GM18526 (cell line): Measurements from ENCODE around the gene CPSF6.

Experiments
- POLR2A ChIP-seq: IDR thresholded peaks from 3 replicates; pipeline ENCODE4 v1.6.1; 2011; ENCODE audit not compliant: insufficient read length; ENCODE audit errors: extremely low read depth

Gene CPSF6

DNA sequence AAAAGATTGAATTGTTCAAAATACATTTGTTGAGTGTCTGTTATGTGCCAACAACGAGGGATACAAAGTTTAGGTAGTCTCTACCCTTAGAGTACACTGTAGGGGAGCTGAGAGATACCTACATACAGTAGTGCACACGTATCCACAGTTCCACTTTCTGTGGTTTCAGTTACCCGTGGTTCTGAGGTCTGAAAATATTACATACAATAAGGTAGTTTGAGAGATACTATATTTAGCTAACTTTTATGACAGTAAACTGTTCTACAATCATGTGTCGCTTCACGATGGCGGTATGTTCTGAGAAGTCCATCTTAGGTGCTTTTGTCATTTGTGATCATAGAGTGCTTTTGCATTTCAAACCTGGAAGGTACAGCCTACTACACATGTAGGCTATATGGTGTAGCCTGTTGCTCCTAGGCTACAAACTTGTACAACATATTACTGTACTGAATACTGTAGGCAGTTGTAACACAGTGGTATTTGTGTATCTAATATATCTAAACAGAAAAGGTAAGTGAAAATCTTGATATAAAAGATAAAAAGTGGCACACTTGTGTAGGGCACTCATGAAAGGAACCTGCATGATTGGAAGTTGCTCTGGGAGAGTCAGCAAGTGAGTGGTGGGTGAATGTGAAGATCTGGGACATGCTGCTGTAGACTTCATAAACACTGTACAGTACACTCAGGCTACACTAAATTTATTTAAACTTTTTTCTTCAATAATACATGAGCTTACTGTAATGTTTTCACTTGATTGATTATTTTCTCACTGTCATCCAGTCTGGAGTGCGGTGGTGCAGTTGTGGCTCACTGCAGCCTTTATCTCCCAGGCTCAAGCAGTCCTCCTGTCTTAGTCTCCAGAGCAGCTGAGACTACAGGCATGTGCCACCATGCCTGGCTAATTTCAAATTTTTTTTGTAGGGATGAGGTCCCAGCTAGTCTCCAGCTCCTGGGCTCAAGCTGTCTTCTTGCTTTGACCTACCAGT, 4.0 kb downstream of the CPSF6 start:
- TF ChIP-seq POLR2A = no peak

DNA sequence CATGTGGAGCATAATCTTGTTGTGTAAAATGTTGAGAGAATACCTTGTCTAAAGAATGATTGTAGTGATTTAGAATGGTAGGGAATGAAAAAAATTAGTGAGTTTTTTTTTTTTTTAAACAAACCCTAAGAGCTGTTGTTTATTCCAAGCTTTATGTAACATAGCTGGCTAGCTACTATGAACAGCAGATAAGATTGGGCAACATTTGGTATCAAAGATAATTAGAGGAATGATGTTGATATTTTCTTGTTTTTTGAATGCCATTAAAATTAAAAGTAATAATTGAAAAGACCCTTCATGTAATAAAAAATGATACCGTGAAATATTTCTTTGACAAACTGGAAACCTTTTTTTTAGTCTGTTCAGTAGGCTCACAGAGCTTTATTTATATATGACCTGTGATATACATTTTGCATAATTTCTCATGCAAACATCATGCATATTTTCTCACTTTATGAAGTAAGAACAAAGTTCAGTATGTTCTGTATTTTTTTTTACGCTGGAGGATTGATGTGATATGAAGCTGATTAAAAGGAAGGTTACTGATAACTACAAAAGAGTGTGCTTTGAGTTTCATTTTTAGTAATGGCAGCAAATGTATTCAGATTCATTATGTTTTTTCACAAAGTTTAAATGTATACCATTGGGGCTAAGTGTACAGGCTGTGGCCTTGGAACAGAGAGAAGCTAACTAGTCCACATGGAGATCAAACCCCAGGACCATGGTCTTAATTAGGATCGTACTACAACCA, 8.1 kb downstream of the CPSF6 start:
- no peak for TF ChIP-seq POLR2A

DNA sequence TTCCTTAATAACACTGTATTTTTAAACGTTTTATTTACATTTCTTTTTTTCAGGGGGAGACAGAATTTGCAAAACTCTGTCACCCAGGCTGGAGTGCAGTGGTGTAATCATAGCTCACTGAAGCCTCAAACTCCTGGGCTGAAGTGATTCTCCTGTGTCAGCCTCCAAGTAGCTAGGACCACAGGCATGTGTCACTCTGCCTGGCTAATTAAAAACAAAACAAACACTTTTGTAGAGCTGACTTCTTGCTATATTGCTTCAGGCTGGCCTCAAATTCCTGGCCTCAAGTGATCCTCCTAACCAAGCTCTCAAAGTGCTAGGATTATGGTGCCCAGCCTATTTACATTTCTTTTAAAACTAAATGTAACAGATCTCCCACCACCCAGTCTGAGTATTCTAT, 12.7 kb downstream of the CPSF6 start:
- TF ChIP-seq POLR2A = no peak

DNA sequence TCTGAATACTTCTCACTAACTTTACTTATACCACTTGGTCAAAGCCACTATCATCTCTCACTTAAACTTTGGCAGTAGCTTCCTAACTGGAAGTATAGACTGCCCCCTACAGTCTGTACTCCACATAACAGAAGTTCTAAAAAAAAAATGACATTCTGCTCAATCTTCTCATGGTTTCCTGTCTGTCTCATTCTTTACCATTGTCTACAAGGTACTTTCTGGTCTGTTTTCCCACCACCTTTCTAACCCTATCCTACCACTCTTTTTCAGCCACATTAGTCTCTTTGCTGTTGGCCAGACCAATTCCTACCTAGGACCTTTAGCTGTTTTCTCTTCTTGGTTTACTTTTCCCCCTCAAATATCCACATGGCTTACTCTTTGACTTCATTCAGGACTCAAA, 14.7 kb downstream of the CPSF6 start:
- TF ChIP-seq POLR2A = no peak

DNA sequence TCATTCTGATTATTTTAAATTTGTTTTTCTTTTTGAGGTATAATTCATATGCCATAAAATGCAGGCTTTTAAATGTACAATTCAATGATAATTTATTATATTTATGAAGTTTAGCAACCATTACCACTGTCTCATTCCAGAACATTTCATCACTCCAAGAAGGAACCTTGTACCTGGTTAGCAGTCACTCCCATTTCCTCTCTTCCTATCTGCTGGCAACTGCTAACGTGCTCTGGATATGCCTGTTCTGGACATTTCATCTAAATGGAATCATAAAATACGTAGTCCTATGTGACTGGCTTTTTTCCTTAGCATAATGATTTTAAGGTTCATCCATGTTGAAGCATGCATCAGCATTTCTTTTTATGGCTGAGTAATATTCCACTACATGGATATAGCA, 15.5 kb downstream of the CPSF6 start:
- TF ChIP-seq POLR2A = no peak

DNA sequence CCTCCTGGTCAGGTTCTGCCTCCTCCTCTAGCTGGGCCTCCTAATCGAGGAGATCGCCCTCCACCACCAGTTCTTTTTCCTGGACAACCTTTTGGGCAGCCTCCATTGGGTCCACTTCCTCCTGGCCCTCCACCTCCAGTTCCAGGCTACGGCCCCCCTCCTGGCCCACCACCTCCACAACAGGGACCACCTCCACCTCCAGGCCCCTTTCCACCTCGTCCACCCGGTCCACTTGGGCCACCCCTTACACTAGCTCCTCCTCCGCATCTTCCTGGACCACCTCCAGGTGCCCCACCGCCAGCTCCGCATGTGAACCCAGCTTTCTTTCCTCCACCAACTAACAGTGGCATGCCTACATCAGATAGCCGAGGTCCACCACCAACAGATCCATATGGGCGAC, 19.3 kb downstream of the CPSF6 start:
- TF ChIP-seq POLR2A = no peak

DNA sequence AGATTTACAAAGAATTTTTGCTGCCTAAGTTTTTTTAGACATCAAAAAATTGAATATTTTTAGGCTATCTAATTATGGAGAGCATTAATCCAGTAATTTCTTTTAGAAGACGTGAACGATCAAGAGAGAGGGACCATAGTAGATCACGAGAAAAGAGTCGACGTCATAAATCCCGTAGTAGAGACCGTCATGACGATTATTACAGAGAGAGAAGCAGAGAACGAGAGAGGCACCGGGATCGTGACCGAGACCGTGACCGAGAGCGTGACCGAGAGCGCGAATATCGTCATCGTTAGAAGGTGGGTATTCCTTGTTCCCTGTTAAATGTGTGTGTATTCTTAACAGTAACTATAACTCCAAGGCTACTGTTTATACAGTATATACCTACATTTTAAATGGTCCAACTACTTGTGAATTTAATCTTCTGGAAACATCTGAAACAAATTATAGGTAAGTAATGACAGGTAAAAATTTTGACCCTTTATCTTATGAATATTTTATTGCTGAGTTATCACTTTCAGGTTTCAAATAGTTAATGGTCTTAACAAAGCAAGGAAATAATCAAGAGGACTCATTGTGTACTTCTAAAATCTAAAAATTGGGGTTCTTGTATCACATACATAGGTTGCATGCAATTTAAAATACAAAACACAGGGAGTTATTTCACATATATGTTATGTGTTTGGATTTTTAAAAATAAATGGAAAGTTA, 23.1 kb downstream of the CPSF6 start:
- TF ChIP-seq POLR2A = no peak

DNA sequence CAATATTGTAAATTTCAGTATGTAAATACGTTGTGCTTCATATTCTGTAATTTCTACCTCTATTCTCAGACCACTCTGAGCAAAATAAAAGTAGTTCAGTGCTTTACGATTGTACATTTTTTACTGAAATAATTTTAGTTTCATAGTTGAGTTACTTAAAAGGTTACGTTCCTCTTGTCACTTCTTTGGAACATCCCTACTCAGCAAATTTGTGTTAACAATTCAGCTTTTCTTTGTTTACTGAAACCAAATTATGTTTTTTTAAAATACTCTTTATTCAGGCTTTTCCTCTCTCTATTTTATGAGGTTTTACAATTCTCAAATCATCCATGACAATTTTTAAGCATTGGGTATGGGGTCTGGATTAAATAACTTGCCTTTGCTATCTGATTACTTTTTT, 25.8 kb downstream of the CPSF6 start:
- TF ChIP-seq POLR2A = no peak

DNA sequence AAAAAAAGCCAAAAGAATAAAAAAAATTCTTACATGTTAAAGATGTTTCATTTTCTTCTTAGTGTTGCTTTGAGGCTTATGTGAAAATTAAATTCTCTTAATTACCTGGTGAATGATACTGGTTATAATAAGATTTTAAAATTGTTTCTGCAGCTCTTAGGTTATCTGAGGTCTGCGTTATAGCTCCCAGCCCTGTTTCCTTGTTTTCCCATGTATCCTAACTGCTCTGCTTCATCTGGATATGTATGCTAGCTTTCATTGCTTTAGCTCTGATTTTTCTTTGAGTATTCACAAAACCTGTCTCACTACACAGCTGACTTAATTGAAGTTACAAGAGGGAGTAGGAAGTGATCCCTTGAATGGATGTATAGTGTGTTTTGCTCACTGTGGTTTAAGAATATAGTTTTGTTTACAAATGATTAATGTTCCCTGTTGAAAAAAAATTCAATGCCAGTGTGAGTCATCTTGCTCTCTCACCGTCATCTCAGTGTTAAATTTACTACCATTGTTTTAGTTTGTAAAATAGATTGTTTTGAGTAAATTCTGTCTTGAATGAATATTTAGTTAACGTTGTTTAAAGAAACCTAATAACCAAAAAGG, 26.8 kb downstream of the CPSF6 start:
- no peak for TF ChIP-seq POLR2A

DNA sequence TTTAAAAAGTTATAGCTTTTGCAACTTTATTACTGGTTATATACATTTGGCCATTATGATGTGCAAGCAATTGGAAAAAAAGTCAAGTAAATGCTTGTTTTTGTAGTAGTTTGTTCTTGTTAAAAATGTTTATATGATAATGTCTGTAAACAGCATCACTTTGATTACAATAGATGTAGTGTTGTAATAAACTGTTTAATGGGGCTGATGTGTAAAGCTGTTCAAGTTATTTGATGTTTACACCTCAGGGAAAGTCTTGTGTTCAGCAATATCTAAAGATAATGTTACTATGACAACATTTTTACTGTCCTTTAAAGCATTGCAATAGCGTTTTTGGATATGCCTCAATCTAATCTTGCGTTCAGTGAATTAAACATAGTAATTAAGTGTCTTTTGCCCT, 30.4 kb downstream of the CPSF6 start:
- no peak for TF ChIP-seq POLR2A

DNA sequence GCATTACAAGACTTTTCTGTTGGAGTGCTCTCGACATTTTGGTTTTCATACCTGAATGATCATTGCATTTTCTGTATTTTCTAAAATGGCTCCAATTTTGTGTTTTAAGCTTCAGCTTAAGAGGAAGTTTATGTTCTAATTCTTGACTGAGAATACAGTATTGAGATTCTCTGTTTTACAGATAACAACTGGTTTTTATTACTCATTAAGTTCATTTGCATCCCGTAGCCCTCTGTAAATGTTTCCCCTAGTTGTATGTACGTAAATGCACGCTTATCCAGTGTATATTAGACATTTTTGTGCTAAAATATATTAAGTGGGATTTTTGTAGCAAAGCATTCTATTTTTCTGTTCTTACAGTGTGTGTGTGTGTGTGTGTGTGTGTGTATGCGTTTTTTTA, 33.1 kb downstream of the CPSF6 start:
- TF ChIP-seq POLR2A = no peak

DNA sequence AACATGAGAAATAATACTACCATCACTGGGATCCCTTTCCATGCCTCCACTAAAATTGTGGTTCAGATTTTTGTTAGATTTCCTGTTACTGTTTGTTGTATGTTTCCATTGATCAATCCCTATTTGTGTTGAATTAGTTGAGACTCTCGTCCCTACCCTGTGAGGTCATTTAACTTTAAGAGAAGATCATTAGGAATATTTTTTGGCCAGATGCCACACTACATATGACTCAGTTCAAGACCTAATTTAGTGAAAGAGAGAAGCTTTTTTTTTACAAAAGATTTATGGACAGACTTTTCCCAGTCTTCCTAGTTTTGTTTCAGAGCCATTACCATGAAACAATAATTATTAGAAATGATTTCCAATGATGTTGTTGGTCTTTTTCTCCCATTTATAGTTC, 35.5 kb downstream of the CPSF6 start:
- no peak for TF ChIP-seq POLR2A

DNA sequence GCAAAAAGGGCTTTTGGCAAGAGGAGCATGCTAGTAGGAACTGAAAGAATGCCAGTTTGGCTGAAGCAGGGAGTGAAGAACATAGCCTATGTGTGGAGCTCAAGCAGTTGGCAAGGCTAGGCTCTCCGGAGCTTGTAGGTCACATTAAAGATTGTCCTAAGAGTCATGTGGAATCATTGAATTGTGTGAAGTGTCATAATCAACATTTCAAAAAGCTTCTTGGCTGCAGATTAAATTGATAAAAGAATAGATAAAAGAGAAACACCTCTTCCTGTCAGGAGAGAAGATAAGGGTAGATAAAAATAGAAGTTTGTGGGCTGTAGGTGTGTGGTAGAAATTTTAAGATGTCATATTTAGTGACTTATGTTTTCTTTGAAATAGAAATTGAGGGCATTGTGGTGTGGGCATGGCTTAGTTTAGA, 36.1 kb downstream of the CPSF6 start:
- no peak for TF ChIP-seq POLR2A

DNA sequence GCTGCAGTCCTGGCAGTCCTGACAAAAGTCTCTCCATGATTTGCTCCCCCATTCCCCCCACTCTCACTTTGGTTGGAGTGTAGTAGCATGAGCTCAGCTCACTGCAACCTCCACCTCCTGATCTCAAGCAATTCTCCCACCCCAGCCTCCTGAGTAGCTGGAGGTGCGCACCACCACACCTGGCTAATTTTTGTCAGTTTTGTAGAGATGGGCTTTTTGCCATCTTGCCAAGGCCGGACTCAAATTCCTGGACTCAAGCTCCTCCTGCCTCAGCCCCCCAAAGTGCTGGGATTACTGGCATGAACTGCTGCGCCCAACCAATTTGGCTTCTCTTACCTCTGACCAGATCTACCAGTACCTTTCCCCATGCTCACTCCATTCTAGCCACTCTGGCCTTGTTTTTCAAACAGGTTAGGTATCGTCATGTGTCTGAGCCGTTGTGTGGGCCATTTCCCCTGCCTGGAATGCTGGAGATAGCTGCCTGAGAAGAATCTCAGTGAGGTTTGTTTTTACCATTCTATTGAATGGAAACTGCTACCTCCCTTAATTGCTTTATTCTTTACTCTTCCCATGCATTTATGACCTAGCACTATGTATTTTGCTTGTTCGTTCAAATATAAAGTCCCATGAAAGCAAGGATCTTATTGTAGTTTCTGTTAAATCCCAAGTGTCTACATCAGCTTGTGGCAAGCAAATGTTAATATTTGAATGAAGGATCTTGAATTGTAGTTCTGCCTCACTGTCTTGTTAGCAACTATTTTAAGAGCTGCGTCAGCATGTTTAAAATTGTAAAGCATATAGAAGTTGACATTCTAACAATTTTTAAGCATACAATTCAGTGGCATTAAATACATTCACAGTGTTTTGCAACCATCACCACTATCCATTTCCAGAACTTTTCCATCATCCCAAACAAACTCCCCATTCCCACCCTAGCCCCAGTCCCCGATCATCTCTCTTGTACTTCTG, 39.7 kb downstream of the CPSF6 start:
- no peak for TF ChIP-seq POLR2A
